B cell (primary cell): ENCODE measurements around the gene GASK1A.

Experiments
- CTCF ChIP-seq: fragments of 200-600 bp; IDR thresholded peaks from one replicate; pipeline ENCODE4 v1.8.0; 2022; ENCODE audit warnings: antibody characterized with exemption, mild to moderate bottlenecking
- EZH2 ChIP-seq: IDR thresholded peaks from 2 replicates; pipeline ENCODE4 v1.6.1; 2012; ENCODE audit warnings: borderline replicate concordance, low read depth, mild to moderate bottlenecking, moderate library complexity, low read length; ENCODE audit not compliant: insufficient read depth, poor library complexity, severe bottlenecking

GRCh38 chr3:43001094-43001553, 22.0 kb downstream of the GASK1A start:
- TF ChIP-seq EZH2, result no peak
- TF ChIP-seq CTCF, result no peak
